Progenitor cell of endocrine pancreas (in vitro differentiated cells): ENCODE data around the gene RC3H1. TPM values are rescaled to one million over a fixed set of nuclear protein-coding genes. Genes with fewer than 3 reads are reported as not detected.

Experiments
- DNase-seq: peaks from one replicate; pipeline ENCODE4 v3.0.0; 2021; ENCODE audit warnings: low spot score; ENCODE audit not compliant: unreplicated experiment
- H3K27ac Mint-ChIP-seq: 2 replicates; pipeline ENCODE4 v1.8.0; 2021; ENCODE audit warnings: mild to moderate bottlenecking, moderate library complexity, mixed read lengths
- H3K27me3 Mint-ChIP-seq: 2 replicates; pipeline ENCODE4 v1.8.0; 2021; ENCODE audit warnings: mixed read lengths
- H3K36me3 Mint-ChIP-seq: 2 replicates; pipeline ENCODE4 v1.8.0; 2022; ENCODE audit warnings: mixed read lengths; ENCODE audit not compliant: insufficient read depth
- H3K4me1 Mint-ChIP-seq: 2 replicates; pipeline ENCODE4 v1.8.0; 2021; ENCODE audit warnings: low read depth, mixed read lengths
- H3K4me3 Mint-ChIP-seq: 2 replicates; pipeline ENCODE4 v1.8.0; 2021; ENCODE audit warnings: low read depth, mild to moderate bottlenecking, moderate library complexity, mixed read lengths
- H3K9me3 Mint-ChIP-seq: 2 replicates; pipeline ENCODE4 v1.8.0; 2021; ENCODE audit warnings: low read depth, mixed read lengths
- total RNA-seq: library from RNA; stranded (reverse); gene quantifications from 2 replicates; pipeline ENCODE4 v1.2.1, GENCODE V29; 2021
- TF ChIP-seq, protein P1 (sequence below): fragments of 200-600 bp; sonication (generic); IDR thresholded peaks from one replicate; pipeline ENCODE4 v1.5.0; 2021; ENCODE audit warnings: antibody characterized with exemption, mild to moderate bottlenecking; ENCODE audit not compliant: unreplicated experiment

The RC3H1 gene
- total RNA-seq, 1 donor from 2014 or later = 45.8 TPM

DNA sequence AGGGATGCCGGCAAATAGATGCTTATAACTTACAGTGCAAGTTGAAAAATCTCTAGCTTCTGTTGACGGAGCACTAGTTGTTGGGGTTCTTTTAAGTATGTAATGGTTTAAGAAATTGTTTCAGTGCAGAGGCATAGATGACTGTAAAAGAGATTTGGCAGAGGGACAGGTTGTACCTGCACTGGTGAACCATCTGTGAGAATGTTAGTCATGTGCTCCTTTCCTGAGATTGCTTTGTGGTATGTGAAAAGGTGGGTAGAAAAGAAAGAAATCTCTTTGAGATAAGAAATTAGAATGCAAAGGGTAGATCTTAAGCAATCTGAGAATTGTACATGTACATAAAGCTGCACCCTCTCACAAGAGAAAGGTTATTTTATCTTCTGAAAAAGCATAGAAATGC, 134.5 kb downstream of the RC3H1 start:
- peaks cover 6% of the 10 kb centered on the region for H3K36me3 Mint-ChIP-seq
- TF ChIP-seq, protein P1, sequence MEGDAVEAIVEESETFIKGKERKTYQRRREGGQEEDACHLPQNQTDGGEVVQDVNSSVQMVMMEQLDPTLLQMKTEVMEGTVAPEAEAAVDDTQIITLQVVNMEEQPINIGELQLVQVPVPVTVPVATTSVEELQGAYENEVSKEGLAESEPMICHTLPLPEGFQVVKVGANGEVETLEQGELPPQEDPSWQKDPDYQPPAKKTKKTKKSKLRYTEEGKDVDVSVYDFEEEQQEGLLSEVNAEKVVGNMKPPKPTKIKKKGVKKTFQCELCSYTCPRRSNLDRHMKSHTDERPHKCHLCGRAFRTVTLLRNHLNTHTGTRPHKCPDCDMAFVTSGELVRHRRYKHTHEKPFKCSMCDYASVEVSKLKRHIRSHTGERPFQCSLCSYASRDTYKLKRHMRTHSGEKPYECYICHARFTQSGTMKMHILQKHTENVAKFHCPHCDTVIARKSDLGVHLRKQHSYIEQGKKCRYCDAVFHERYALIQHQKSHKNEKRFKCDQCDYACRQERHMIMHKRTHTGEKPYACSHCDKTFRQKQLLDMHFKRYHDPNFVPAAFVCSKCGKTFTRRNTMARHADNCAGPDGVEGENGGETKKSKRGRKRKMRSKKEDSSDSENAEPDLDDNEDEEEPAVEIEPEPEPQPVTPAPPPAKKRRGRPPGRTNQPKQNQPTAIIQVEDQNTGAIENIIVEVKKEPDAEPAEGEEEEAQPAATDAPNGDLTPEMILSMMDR = no peak
- no peak for DNase-seq
- peaks cover 3% of the 10 kb centered on the region for H3K4me1 Mint-ChIP-seq
- no peaks in the 10 kb centered on the region for H3K27me3 Mint-ChIP-seq
- H3K27ac Mint-ChIP-seq = no peak overlapping the region
- no peaks in the 10 kb centered on the region for H3K9me3 Mint-ChIP-seq
- H3K4me3 Mint-ChIP-seq = no peak overlapping the region

DNA sequence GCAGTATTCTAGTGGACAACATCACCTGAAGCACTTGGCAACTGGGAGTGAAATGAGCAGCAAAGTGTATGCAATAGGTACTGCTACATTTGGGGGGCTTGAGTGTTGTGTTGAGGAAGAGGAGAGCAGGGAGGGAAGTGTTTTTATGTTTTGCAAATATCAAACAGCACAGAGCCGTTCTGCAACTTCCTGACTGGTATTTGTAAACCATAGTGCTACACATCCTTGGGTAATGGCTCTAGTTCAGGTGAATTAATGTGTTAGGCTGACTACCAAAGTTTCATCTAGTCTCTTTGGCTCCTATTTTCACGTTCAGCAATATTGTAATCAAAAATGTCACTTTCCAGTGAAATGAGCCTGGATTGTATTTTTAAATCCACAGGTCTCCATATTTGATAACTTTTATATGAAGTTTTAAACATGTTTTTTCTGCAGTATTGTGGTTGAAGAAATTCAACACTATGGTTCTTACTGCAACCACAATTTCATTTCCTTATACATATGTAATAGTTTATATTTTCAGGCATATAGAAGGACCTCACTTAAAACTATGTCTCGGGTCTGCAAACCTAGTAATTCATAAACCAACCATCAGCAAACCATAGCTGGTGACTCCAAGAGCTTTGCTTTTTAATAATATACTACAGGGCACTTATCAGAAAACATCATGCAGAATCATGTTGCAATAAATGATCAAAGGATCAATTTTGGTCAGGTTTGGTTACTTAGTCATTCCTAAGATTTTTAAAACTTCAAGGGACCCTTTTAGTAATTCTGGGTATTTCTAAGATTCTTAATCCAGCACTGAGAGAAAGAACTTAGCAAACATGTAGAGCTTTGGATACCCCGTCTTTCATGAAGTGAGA, 135.2 kb downstream of the RC3H1 start:
- no peak for DNase-seq
- Mint-ChIP-seq H3K9me3 (no peaks in the 10 kb centered on the region), H3K4me1 (peaks cover 3% of the 10 kb centered on the region), H3K27me3 (no peaks in the 10 kb centered on the region), H3K27ac (no peak overlapping the region), H3K4me3 (no peak overlapping the region), H3K36me3 (peaks cover 7% of the 10 kb centered on the region)
- TF ChIP-seq, protein P1 = no peak

DNA sequence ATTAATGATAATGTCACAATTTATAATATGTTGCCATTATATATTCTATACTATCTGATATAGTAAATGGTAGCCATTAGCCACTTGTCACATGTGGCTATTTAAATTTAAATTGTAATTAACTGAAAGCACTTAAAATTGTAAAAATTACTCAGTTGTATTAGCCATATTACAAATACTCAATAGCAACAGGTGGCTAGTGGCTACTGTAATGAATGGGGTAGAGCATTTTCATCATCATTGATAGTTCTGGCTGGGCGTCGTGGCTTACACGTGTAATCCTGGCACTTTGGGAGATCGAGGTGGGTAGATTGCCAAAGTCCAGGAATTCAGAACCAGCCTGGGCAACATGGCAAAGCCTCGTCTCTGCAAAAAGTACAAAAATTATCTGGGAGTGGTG, 137.5 kb downstream of the RC3H1 start:
- H3K4me3 Mint-ChIP-seq = no peak overlapping the region
- H3K9me3 Mint-ChIP-seq = no peaks in the 10 kb centered on the region
- H3K27me3 Mint-ChIP-seq = no peaks in the 10 kb centered on the region
- no peaks in the 10 kb centered on the region for H3K4me1 Mint-ChIP-seq
- TF ChIP-seq, protein P1 = no peak
- H3K27ac Mint-ChIP-seq = no peak overlapping the region
- DNase-seq = no peak
- peaks cover 7% of the 10 kb centered on the region for H3K36me3 Mint-ChIP-seq

Other genes with a start within 250 kb of the RC3H1 start
- gene DARS2, start 197.7 kb downstream of the RC3H1 start, total RNA-seq = 20.2 and 21.1 TPM in 2 replicates
- 11.6 and 12.0 TPM in 2 replicates for gene CENPL, start 197.5 kb downstream of the RC3H1 start, total RNA-seq
- gene GAS5, start 154.4 kb downstream of the RC3H1 start, total RNA-seq = 352 and 423 TPM in 2 replicates
- gene ZBTB37, start 154.0 kb downstream of the RC3H1 start, total RNA-seq = 12.2 and 14.3 TPM in 2 replicates
- gene SERPINC1, start 105.0 kb downstream of the RC3H1 start, total RNA-seq = 0.31 TPM in 1 of 2 replicates, not detected in the other
- gene RABGAP1L, start 137.2 kb upstream of the RC3H1 start, total RNA-seq = 51.4 and 55.2 TPM in 2 replicates